Measurements from ENCODE around the gene DLGAP4. TPM values are rescaled to one million over a fixed set of nuclear protein-coding genes. Genes with fewer than 3 reads are reported as not detected.

DLGAP4 gene
- polyA plus RNA-seq, 4 donors = 24.3 to 37.9 (median 28.3) TPM

DNA sequence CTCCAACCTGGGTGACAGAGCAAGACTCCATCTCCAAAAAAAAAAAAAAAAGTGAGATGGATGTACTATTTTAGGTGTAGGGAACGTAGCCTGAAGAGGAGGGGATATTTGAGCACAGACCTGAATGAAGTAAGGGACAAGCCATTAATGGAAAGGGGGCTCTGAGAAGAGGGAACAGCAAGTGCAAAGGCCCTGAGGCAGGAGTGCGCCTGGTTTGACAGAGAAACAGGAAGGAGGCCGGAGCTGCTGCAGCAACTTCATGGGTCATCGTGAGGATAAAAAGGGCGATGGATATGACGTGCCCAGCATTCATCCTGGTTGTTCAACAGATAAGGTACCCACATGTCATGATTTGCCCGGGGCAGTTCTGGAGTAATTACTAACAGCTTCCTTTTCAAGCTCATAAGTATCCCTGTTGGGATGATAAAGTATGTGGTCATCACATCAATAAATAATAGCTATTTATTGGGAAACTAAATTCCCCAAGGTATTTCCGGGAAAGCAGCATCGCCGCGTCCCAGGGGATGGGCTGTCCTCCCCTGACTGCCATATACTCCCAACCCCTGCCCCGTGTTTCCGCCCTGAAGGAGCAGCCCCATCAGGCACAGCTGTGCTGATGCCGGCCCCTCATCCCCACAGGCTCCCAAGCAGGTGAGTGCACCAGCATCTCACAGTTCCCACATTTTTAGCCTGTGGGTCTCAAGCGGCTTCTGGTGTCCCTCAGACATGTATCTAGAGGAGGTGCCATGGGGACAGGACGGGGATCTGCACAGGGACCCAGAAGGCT lies 43.4 kb downstream of the DLGAP4 start:
- H3K4me1 ChIP-seq (ENCODE audit: control insufficient read depth in 3 of 3, insufficient read depth in 2 of 3, low read depth in 1 of 3, low read length in 2 of 3) = no peaks in the 10 kb centered on the region
- no peak overlapping the region for H3K4me3 ChIP-seq (ENCODE audit: low read depth in 1 of 3, low read length in 3 of 3)
- no peak for FAIRE-seq
- H3K9me3 ChIP-seq (ENCODE audit: control insufficient read depth in 2 of 2, insufficient read depth in 1 of 2, low read depth in 1 of 2, low read length in 1 of 2) = no peaks in the 10 kb centered on the region
- 78 to 83% (median 80%) methylated on average over 16 of the region's 16 CpGs for WGBS, 3 donors
- H3K36me3 ChIP-seq (ENCODE audit: control insufficient read depth in 3 of 3, insufficient read depth in 2 of 3, low read depth in 1 of 3, low read length in 3 of 3) = no peaks in the 10 kb centered on the region
- peaks cover 0 to 8% (median 2%) of the 10 kb centered on the region in 3 donors for H3K27me3 ChIP-seq (ENCODE audit: control insufficient read depth in 3 of 3, insufficient read depth in 3 of 3, low read length in 3 of 3)
- DNase-seq = no peak
- H3K27ac ChIP-seq (ENCODE audit: low read depth in 1 of 3, low read length in 2 of 3) = no peak overlapping the region

GRCh38 chr20:36350439-36350838 lies 44.3 kb downstream of the DLGAP4 start:
- FAIRE-seq (no peak), DNase-seq (no peak)
- H3K4me3 ChIP-seq (ENCODE audit: low read depth in 1 of 3, low read length in 3 of 3) = no peak overlapping the region
- H3K36me3 ChIP-seq (ENCODE audit: control insufficient read depth in 3 of 3, insufficient read depth in 2 of 3, low read depth in 1 of 3, low read length in 3 of 3) = no peaks in the 10 kb centered on the region
- WGBS, 3 donors = 94 to 100% (median 96%) methylated on average over 1 of the region's 1 CpG
- peaks cover 0 to 8% (median 2%) of the 10 kb centered on the region in 3 donors for H3K27me3 ChIP-seq (ENCODE audit: control insufficient read depth in 3 of 3, insufficient read depth in 3 of 3, low read length in 3 of 3)
- no peaks in the 10 kb centered on the region for H3K9me3 ChIP-seq (ENCODE audit: control insufficient read depth in 2 of 2, insufficient read depth in 1 of 2, low read depth in 1 of 2, low read length in 1 of 2)
- H3K4me1 ChIP-seq (ENCODE audit: control insufficient read depth in 3 of 3, insufficient read depth in 2 of 3, low read depth in 1 of 3, low read length in 2 of 3) = no peaks in the 10 kb centered on the region
- H3K27ac ChIP-seq (ENCODE audit: low read depth in 1 of 3, low read length in 2 of 3) = no peak overlapping the region

DNA sequence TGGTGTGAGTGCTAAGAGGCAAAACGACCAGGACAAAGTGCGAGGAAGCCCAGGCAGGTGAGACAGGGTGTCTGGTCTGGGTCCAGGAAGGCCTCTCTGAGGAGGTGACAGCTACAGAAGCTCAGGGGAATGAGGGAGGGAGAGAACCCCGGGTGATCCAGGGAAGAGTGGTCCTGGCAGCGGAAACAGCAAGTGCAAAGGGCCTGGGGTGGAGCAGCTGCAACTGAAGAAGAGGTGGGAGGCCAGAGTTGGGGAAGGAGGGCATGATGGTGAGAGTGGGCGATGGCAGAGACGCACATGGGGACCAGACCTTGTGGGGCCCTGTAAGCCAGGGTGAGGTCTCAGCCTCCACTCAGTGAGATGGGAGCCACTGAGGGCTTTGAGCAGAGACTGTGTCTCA lies 45.8 kb downstream of the DLGAP4 start:
- 67 to 83% (median 81%) methylated on average over 6 of the region's 6 CpGs for WGBS, 3 donors
- Histone ChIP-seq H3K4me3 (ENCODE audit: low read depth in 1 of 3, low read length in 3 of 3) (no peak overlapping the region), H3K27me3 (ENCODE audit: control insufficient read depth in 3 of 3, insufficient read depth in 3 of 3, low read length in 3 of 3) (peaks cover 0 to 8% (median 2%) of the 10 kb centered on the region in 3 donors), H3K9me3 (ENCODE audit: control insufficient read depth in 2 of 2, insufficient read depth in 1 of 2, low read depth in 1 of 2, low read length in 1 of 2) (no peaks in the 10 kb centered on the region), H3K4me1 (ENCODE audit: control insufficient read depth in 3 of 3, insufficient read depth in 2 of 3, low read depth in 1 of 3, low read length in 2 of 3) (no peaks in the 10 kb centered on the region), H3K36me3 (ENCODE audit: control insufficient read depth in 3 of 3, insufficient read depth in 2 of 3, low read depth in 1 of 3, low read length in 3 of 3) (no peaks in the 10 kb centered on the region), H3K27ac (ENCODE audit: low read depth in 1 of 3, low read length in 2 of 3) (no peak overlapping the region)
- DNase-seq (no peak), FAIRE-seq (no peak)

DNA sequence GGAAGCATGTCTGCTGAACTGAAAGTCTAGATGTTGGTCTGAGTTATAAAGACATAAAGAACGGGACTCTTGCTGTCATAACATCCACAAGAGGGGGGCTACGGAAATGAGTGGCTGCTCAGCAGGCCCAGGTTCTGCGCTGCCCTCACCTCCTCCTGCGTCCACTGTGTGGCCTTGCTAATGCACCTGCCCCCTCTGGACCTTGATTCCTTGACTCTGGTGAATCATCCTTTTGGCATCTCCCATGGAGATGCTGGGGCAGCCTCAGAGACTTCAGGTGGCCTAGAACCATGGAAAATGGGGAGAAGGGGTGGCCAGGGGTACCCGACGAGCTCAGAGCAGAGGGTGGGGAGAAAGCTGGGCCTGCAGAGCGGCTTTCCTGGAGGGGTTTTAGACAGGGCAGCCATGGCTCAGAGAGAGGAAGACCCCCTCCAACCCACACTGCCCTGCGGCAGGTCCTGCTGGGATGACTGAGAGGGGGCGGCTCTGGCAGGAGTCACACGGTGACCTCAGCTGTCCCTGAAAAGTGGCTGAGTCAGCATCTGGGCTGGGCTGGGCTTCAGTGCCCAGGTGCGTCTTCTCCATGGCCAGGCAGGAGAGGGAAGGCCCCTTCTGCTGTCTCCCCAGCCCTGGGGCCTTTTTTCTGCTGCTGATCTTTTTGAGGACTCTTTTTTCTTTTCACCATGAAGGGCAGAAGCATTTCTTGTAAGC lies 46.9 kb downstream of the DLGAP4 start:
- FAIRE-seq = no peak
- peaks cover 0 to 8% (median 2%) of the 10 kb centered on the region in 3 donors for H3K27me3 ChIP-seq (ENCODE audit: control insufficient read depth in 3 of 3, insufficient read depth in 3 of 3, low read length in 3 of 3)
- H3K27ac ChIP-seq (ENCODE audit: low read depth in 1 of 3, low read length in 2 of 3) = no peak overlapping the region
- H3K36me3 ChIP-seq (ENCODE audit: control insufficient read depth in 3 of 3, insufficient read depth in 2 of 3, low read depth in 1 of 3, low read length in 3 of 3) = no peaks in the 10 kb centered on the region
- 48 to 61% (median 58%) methylated on average over 11 of the region's 11 CpGs for WGBS, 3 donors
- DNase-seq = no peak
- H3K4me3 ChIP-seq (ENCODE audit: low read depth in 1 of 3, low read length in 3 of 3) = no peak overlapping the region
- no peaks in the 10 kb centered on the region for H3K9me3 ChIP-seq (ENCODE audit: control insufficient read depth in 2 of 2, insufficient read depth in 1 of 2, low read depth in 1 of 2, low read length in 1 of 2)
- H3K4me1 ChIP-seq (ENCODE audit: control insufficient read depth in 3 of 3, insufficient read depth in 2 of 3, low read depth in 1 of 3, low read length in 2 of 3) = no peaks in the 10 kb centered on the region

- Histone ChIP-seq H3K36me3 (ENCODE audit: control insufficient read depth in 3 of 3, insufficient read depth in 2 of 3, low read depth in 1 of 3, low read length in 3 of 3) (no peaks in the 10 kb centered on the region), H3K27ac (ENCODE audit: low read depth in 1 of 3, low read length in 2 of 3) (no peak overlapping the region)
- no peak for FAIRE-seq
These were observed 47.6 kb downstream of the DLGAP4 start for GRCh38 chr20:36353740-36354139.

DNA sequence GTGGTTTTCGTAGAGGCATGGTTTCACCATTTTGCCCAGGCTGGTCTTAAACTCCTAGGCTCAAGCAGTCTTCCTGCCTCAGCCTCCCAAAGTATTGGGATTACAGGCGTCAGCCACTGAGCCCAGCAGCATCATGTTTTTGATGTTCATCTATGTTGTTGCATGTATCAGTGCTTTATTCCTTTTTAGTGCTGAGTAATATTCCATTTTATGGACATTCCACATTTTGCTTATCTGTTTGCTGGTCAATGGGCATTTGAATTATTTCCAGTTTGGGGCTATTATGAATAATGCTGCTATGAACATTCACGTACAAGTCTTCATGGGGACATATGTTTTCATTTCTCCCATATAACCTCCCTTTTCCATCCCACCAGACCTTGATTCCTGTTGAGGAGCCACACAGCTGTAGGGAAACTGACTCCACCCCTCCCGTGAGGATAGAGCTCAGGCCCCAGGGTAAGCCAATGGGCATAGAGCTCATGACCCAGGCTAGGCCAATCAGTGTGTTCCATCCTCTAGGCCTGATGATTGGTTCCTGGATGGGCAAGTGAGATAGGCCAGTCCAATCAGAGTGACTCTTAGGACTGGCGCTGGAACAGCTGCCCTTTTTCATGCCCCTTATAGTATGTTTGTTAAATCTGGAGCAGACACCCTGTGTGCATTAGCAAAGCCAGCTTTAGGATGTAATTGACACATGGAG lies 49.5 kb downstream of the DLGAP4 start:
- no peak overlapping the region for H3K4me3 ChIP-seq (ENCODE audit: low read depth in 1 of 3, low read length in 3 of 3)
- no peak for DNase-seq
- H3K4me1 ChIP-seq (ENCODE audit: control insufficient read depth in 3 of 3, insufficient read depth in 2 of 3, low read depth in 1 of 3, low read length in 2 of 3) = no peaks in the 10 kb centered on the region
- no peaks in the 10 kb centered on the region for H3K9me3 ChIP-seq (ENCODE audit: control insufficient read depth in 2 of 2, insufficient read depth in 1 of 2, low read depth in 1 of 2, low read length in 1 of 2)
- H3K36me3 ChIP-seq (ENCODE audit: control insufficient read depth in 3 of 3, insufficient read depth in 2 of 3, low read depth in 1 of 3, low read length in 3 of 3) = no peaks in the 10 kb centered on the region
- no peak for FAIRE-seq
- WGBS, 3 donors = 84 to 89% (median 85%) methylated on average over 5 of the region's 5 CpGs
- H3K27me3 ChIP-seq (ENCODE audit: control insufficient read depth in 3 of 3, insufficient read depth in 3 of 3, low read length in 3 of 3) = peaks cover 0 to 8% (median 2%) of the 10 kb centered on the region in 3 donors
- H3K27ac ChIP-seq (ENCODE audit: low read depth in 1 of 3, low read length in 2 of 3) = no peak overlapping the region

More at GRCh38 chr20:36353740-36354139, 47.6 kb downstream of the DLGAP4 start:
- Histone ChIP-seq H3K27me3 (ENCODE audit: control insufficient read depth in 3 of 3, insufficient read depth in 3 of 3, low read length in 3 of 3) (peaks cover 0 to 8% (median 2%) of the 10 kb centered on the region in 3 donors), H3K9me3 (ENCODE audit: control insufficient read depth in 2 of 2, insufficient read depth in 1 of 2, low read depth in 1 of 2, low read length in 1 of 2) (no peaks in the 10 kb centered on the region), H3K4me3 (ENCODE audit: low read depth in 1 of 3, low read length in 3 of 3) (no peak overlapping the region), H3K4me1 (ENCODE audit: control insufficient read depth in 3 of 3, insufficient read depth in 2 of 3, low read depth in 1 of 3, low read length in 2 of 3) (no peaks in the 10 kb centered on the region)
- 60 to 77% (median 64%) methylated on average over 9 of the region's 9 CpGs for WGBS, 3 donors
- no peak for DNase-seq

DNA sequence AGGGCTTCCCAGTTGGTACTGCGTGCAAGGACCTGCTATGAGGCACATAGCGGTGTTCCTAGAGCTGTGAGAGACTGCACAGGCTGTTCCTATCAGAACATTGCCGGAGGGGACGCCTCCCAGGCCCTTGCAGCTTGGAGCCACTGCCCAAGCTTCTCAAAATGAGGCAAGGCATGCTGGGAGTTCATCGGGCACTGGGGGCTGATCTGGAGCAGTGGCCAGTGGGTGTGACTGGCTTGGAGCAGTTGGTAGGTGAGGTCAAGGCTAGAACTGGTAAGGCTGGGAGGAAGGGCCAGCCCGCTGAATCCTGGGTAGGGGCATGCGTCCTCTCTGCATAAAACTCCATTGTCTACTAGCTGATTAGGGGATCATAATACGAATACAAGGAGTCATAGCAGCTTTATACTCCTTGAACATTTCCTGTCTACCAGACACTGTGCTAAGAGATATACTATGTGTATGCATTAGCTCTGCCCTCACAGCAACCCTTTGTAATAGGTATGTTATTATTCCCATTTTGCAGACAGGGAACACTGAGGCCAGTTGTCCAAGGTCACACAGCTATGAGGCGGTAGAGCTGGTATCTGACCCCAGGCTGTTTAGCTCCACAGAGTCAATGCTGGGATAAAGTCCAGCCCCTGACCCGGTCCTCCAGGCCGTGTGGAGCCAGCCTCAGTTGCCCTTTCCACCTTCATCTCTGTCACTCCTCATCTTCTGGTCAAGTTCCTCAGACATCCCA lies 53.7 kb downstream of the DLGAP4 start:
- Histone ChIP-seq H3K9me3 (ENCODE audit: control insufficient read depth in 2 of 2, insufficient read depth in 1 of 2, low read depth in 1 of 2, low read length in 1 of 2) (no peaks in the 10 kb centered on the region), H3K4me3 (ENCODE audit: low read depth in 1 of 3, low read length in 3 of 3) (no peak overlapping the region), H3K36me3 (ENCODE audit: control insufficient read depth in 3 of 3, insufficient read depth in 2 of 3, low read depth in 1 of 3, low read length in 3 of 3) (no peaks in the 10 kb centered on the region), H3K27ac (ENCODE audit: low read depth in 1 of 3, low read length in 2 of 3) (no peak overlapping the region), H3K4me1 (ENCODE audit: control insufficient read depth in 3 of 3, insufficient read depth in 2 of 3, low read depth in 1 of 3, low read length in 2 of 3) (no peaks in the 10 kb centered on the region), H3K27me3 (ENCODE audit: control insufficient read depth in 3 of 3, insufficient read depth in 3 of 3, low read length in 3 of 3) (peaks cover 0 to 2% (median 0%) of the 10 kb centered on the region in 3 donors)
- 73 to 81% (median 75%) methylated on average over 11 of the region's 11 CpGs for WGBS, 3 donors
- DNase-seq (no peak), FAIRE-seq (no peak)

- Histone ChIP-seq H3K27me3 (ENCODE audit: control insufficient read depth in 3 of 3, insufficient read depth in 3 of 3, low read length in 3 of 3) (peaks cover 0 to 2% (median 0%) of the 10 kb centered on the region in 3 donors), H3K36me3 (ENCODE audit: control insufficient read depth in 3 of 3, insufficient read depth in 2 of 3, low read depth in 1 of 3, low read length in 3 of 3) (no peaks in the 10 kb centered on the region), H3K4me1 (ENCODE audit: control insufficient read depth in 3 of 3, insufficient read depth in 2 of 3, low read depth in 1 of 3, low read length in 2 of 3) (no peaks in the 10 kb centered on the region), H3K4me3 (ENCODE audit: low read depth in 1 of 3, low read length in 3 of 3) (no peak overlapping the region), H3K9me3 (ENCODE audit: control insufficient read depth in 2 of 2, insufficient read depth in 1 of 2, low read depth in 1 of 2, low read length in 1 of 2) (no peaks in the 10 kb centered on the region), H3K27ac (ENCODE audit: low read depth in 1 of 3, low read length in 2 of 3) (no peak overlapping the region)
- FAIRE-seq = no peak
- WGBS, 3 donors = 54 to 67% (median 66%) methylated on average over 10 of the region's 10 CpGs
- DNase-seq = no peak
These were observed 54.3 kb downstream of the DLGAP4 start for GRCh38 chr20:36360429-36360828.
